Mesothelial cell of epicardium (in vitro differentiated cells): Measurements from ENCODE around the gene C5orf15. TPM values are rescaled to one million over a fixed set of nuclear protein-coding genes. Genes with fewer than 3 reads are reported as not detected.

Experiments
- DNase-seq, 2 experiments: peaks; one replicate each; pipeline ENCODE4 v3.0.0; 2021; ENCODE audit warnings: low spot score in 2 of 2; ENCODE audit not compliant: unreplicated experiment in 2 of 2
- H3K27ac Mint-ChIP-seq: 2 replicates; pipeline ENCODE4 v1.8.0; 2021; ENCODE audit warnings: mixed read lengths
- H3K27me3 Mint-ChIP-seq: 2 replicates; pipeline ENCODE4 v1.8.0; 2021; ENCODE audit warnings: low read depth, mixed read lengths
- H3K36me3 Mint-ChIP-seq: 2 replicates; pipeline ENCODE4 v1.8.0; 2021; ENCODE audit warnings: mixed read lengths
- H3K4me1 Mint-ChIP-seq: 2 replicates; pipeline ENCODE4 v1.8.0; 2021; ENCODE audit warnings: mixed read lengths
- H3K4me3 Mint-ChIP-seq: 2 replicates; pipeline ENCODE4 v1.8.0; 2021; ENCODE audit warnings: mild to moderate bottlenecking, moderate library complexity, mixed read lengths
- H3K9me3 Mint-ChIP-seq: 2 replicates; pipeline ENCODE4 v1.8.0; 2021; ENCODE audit warnings: mixed read lengths
- total RNA-seq: library from RNA; stranded (reverse); gene quantifications from 3 replicates; pipeline ENCODE4 v1.2.1, GENCODE V29; 2021
- TF ChIP-seq, protein P1 (sequence below): fragments of 200-600 bp; sonication (generic); IDR thresholded peaks from one replicate; pipeline ENCODE4 v1.5.0; 2021; ENCODE audit warnings: antibody characterized with exemption; ENCODE audit not compliant: unreplicated experiment

Gene C5orf15
- total RNA-seq, 1 donor from 2014 or later = 44.2 TPM

DNA sequence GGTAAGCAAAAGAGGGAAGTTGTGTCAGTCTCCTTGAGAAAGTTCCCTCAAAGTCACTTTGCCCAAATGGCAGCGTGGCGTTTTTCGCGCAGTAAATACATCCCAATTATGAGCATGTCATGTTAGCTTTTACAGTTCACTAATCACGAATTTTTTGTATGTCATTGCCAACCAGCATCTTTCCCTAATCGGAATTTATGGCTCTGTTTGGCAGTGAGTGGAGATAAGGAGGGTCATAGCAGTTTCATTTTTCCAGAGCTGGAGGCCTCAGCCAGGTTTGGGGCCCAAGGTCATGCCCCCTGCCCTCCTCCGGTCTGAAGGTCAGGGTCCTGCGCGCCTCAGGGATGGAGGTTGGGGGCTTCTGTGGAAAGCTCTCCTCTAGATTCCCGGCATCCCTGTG, 50.1 kb downstream of the C5orf15 start:
- Mint-ChIP-seq H3K27ac (no peak overlapping the region), H3K4me1 (peaks cover 72% of the 10 kb centered on the region), H3K27me3 (no peaks in the 10 kb centered on the region), H3K9me3 (no peaks in the 10 kb centered on the region), H3K4me3 (no peak overlapping the region), H3K36me3 (no peaks in the 10 kb centered on the region)
- TF ChIP-seq, protein P1, sequence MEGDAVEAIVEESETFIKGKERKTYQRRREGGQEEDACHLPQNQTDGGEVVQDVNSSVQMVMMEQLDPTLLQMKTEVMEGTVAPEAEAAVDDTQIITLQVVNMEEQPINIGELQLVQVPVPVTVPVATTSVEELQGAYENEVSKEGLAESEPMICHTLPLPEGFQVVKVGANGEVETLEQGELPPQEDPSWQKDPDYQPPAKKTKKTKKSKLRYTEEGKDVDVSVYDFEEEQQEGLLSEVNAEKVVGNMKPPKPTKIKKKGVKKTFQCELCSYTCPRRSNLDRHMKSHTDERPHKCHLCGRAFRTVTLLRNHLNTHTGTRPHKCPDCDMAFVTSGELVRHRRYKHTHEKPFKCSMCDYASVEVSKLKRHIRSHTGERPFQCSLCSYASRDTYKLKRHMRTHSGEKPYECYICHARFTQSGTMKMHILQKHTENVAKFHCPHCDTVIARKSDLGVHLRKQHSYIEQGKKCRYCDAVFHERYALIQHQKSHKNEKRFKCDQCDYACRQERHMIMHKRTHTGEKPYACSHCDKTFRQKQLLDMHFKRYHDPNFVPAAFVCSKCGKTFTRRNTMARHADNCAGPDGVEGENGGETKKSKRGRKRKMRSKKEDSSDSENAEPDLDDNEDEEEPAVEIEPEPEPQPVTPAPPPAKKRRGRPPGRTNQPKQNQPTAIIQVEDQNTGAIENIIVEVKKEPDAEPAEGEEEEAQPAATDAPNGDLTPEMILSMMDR = no peak
- DNase-seq = no peak

DNA sequence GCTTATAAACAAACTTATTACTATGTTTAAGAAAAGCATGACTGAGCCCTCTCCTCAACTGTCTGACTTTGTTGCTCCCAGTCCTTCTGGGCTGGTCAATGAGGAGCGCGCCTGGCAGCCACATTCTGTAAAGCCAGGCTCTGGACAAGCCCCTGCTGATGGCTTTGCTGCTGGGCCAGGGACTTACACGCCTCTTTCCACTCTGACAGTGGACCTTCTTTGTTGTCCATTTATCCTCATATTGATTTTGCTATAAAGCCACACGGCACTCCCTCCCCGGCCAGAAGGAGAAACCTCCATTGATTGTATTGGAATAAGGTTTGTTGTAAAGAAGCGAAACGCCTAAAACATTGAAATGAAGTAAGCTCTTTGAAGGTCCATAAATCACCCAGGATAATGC, 50.6 kb downstream of the C5orf15 start:
- Mint-ChIP-seq H3K4me3 (no peak overlapping the region), H3K27ac (no peak overlapping the region), H3K9me3 (no peaks in the 10 kb centered on the region), H3K27me3 (no peaks in the 10 kb centered on the region), H3K4me1 (peaks cover 78% of the 10 kb centered on the region), H3K36me3 (no peaks in the 10 kb centered on the region)
- no peak for DNase-seq
- TF ChIP-seq, protein P1 = no peak

DNA sequence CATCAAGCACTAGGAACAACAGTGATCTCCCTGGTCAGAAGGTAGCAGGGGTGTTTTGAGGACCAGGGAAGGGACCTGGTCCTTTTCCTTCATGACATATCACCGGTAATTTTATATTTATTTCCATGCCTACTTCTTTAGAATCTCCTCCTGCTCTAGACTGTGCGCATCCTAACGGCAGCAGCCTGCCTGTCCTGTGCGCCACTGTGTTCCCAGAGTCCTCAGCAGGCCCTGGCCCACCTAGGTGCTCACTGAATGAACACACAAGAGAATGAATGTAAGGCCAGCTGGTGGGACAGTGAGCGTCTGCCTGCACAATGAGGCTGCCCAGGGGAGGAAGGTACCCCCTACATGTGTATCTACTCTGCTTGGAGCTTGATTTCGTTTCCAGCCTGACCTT, 51.5 kb downstream of the C5orf15 start:
- Mint-ChIP-seq H3K27ac (no peak overlapping the region), H3K9me3 (no peaks in the 10 kb centered on the region), H3K4me1 (peaks cover 69% of the 10 kb centered on the region), H3K36me3 (no peaks in the 10 kb centered on the region), H3K27me3 (no peaks in the 10 kb centered on the region), H3K4me3 (no peak overlapping the region)
- TF ChIP-seq, protein P1 = no peak
- no peak for DNase-seq

DNA sequence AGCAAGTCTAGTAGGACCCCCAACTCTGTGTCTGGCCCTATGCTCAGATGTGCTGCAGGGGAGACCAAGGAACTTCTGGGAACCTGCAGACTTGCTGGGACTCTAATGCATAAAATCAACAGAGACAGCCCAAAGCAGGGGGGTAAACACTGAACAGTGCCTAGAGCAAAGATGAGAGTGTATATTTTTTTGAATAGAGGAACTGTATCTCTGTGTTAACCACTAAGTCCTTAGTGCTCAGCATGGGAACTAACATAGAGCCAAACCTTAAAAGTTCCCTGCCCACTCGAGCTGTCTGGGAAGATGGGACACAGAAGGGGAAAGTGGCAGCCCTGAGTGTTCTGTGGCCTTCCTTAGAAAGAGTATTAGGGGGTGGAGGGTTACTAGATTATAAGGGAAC, 51.9 kb downstream of the C5orf15 start:
- H3K9me3 Mint-ChIP-seq = no peaks in the 10 kb centered on the region
- H3K27ac Mint-ChIP-seq = no peak overlapping the region
- no peaks in the 10 kb centered on the region for H3K27me3 Mint-ChIP-seq
- TF ChIP-seq, protein P1 = no peak
- peaks cover 65% of the 10 kb centered on the region for H3K4me1 Mint-ChIP-seq
- DNase-seq = no peak
- H3K4me3 Mint-ChIP-seq = no peak overlapping the region
- no peaks in the 10 kb centered on the region for H3K36me3 Mint-ChIP-seq

DNA sequence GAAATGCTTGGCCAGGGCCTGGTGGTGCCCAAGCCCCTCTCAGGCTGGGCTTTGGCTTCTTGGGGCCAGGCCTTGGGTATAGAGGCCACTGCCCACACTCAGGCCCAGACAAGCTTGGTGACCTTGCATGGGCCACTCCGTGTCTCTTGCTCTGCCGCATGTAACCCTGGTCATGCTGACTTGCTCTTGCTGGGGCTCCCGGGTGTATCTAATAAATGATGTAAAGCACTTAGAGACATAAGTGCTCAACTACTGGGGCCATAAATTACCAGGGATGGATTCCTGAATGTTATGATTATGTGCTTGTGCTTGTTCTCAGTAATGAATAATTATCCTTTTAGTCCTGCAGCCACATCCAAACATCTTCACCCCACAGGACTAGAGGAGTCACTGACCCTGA, 54.0 kb downstream of the C5orf15 start:
- no peak overlapping the region for H3K4me3 Mint-ChIP-seq
- no peak for DNase-seq
- TF ChIP-seq, protein P1 = no peak
- peaks cover 68% of the 10 kb centered on the region for H3K4me1 Mint-ChIP-seq
- peak overlapping the region; percentile 67 for H3K27ac Mint-ChIP-seq
- no peaks in the 10 kb centered on the region for H3K27me3 Mint-ChIP-seq
- H3K36me3 Mint-ChIP-seq = no peaks in the 10 kb centered on the region
- H3K9me3 Mint-ChIP-seq = no peaks in the 10 kb centered on the region
